Right lobe of liver (tissue), 4 donors: ENCODE results near the gene ITGA7.

Experiments
- POLR2A ChIP-seq: fragments of 450-650 bp; IDR thresholded peaks from one replicate; pipeline ENCODE4 v1.6.1; 2017; ENCODE audit warnings: antibody characterized with exemption, mild to moderate bottlenecking
- TF ChIP-seq, protein P1 (sequence below), 4 donors: fragments of 200-600 bp in 3 of 4; fragments of 450-650 bp in 1 of 4; IDR thresholded peaks; one replicate each; pipeline versions ENCODE4 v1.5.1 to v1.8.0; 2016 to 2022; ENCODE audit warnings: antibody characterized with exemption in 4 of 4, mild to moderate bottlenecking in 2 of 4
- donor health status: DM: no; HTN: no; CAD: no.
- donor health status: DM: no; HTN: no; CAD: no.
- donor health status: DM: no; HTN: yes; CAD: no.

DNA sequence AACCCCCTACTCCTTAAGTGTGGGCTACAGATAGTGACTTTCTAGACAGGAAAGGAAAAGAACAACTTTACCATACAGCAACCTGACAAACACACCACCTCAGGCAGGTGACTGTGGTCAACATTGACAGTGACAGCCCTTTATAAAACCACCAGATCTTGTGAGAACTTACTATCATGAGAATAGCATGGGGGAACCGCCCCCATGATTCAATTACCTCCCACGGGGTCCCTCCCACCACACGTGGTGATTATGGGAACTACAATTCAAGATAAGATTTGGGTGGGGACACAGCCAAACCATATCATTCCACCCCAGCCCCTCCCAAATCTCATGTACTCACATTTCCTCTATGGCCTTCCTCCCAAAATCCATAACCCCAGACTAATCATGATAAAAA lies 54.7 kb downstream of the ITGA7 start:
- no peak for TF ChIP-seq POLR2A
- TF ChIP-seq, protein P1, sequence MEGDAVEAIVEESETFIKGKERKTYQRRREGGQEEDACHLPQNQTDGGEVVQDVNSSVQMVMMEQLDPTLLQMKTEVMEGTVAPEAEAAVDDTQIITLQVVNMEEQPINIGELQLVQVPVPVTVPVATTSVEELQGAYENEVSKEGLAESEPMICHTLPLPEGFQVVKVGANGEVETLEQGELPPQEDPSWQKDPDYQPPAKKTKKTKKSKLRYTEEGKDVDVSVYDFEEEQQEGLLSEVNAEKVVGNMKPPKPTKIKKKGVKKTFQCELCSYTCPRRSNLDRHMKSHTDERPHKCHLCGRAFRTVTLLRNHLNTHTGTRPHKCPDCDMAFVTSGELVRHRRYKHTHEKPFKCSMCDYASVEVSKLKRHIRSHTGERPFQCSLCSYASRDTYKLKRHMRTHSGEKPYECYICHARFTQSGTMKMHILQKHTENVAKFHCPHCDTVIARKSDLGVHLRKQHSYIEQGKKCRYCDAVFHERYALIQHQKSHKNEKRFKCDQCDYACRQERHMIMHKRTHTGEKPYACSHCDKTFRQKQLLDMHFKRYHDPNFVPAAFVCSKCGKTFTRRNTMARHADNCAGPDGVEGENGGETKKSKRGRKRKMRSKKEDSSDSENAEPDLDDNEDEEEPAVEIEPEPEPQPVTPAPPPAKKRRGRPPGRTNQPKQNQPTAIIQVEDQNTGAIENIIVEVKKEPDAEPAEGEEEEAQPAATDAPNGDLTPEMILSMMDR (IDR thresholded peaks at IDR 0.05) = no peak
